ENCODE measurements around the gene SEMA3A.

Gene SEMA3A

GRCh38 chr7:83996879-83997278, 197.7 kb downstream of the SEMA3A start:
- DNase-seq = no peak

GRCh38 chr7:83987764-83988163, 206.8 kb downstream of the SEMA3A start:
- no peak for DNase-seq

GRCh38 chr7:83985821-83986220, 208.8 kb downstream of the SEMA3A start:
- DNase-seq = no peak

- no peak for DNase-seq
Measured at GRCh38 chr7:83984591-83984990, 210.0 kb downstream of the SEMA3A start.

- DNase-seq = no peak
Measured at GRCh38 chr7:83984076-83984475, 210.5 kb downstream of the SEMA3A start.

GRCh38 chr7:83983606-83984005, 211.0 kb downstream of the SEMA3A start:
- DNase-seq = no peak

GRCh38 chr7:83976302-83976701, 218.3 kb downstream of the SEMA3A start:
- no peak for DNase-seq

GRCh38 chr7:83970081-83970480, 224.5 kb downstream of the SEMA3A start:
- no peak for DNase-seq

- DNase-seq = no peak
Measured at GRCh38 chr7:83964318-83964717, 230.3 kb downstream of the SEMA3A start.

- DNase-seq = no peak
Measured at GRCh38 chr7:83957333-83957732, 237.3 kb downstream of the SEMA3A start.

GRCh38 chr7:83956104-83956503, 238.5 kb downstream of the SEMA3A start:
- DNase-seq = no peak

- no peak for DNase-seq
Measured at GRCh38 chr7:83952236-83952635, 242.4 kb downstream of the SEMA3A start.

- DNase-seq = no peak
Measured at GRCh38 chr7:83947260-83947659, 247.3 kb downstream of the SEMA3A start.

GRCh38 chr7:83946801-83947200, 247.8 kb downstream of the SEMA3A start:
- no peak for DNase-seq

- no peak for DNase-seq
Measured at GRCh38 chr7:83941300-83941699, 253.3 kb downstream of the SEMA3A start.

- no peak for DNase-seq
Measured at GRCh38 chr7:83937930-83938329, 256.7 kb downstream of the SEMA3A start.

- DNase-seq = peak; percentile 19
Measured at GRCh38 chr7:83936056-83936708, 258.4 kb downstream of the SEMA3A start.

- DNase-seq = no peak
Measured at GRCh38 chr7:83934118-83934734, 260.4 kb downstream of the SEMA3A start.

- no peak for DNase-seq
Measured at GRCh38 chr7:83931968-83932367, 262.6 kb downstream of the SEMA3A start.

GRCh38 chr7:83930262-83930661, 264.3 kb downstream of the SEMA3A start:
- DNase-seq = no peak

- DNase-seq = no peak
Measured at GRCh38 chr7:83925860-83926259, 268.7 kb downstream of the SEMA3A start.

- DNase-seq = no peak
Measured at GRCh38 chr7:83921941-83922607, 272.5 kb downstream of the SEMA3A start.

GRCh38 chr7:83921271-83921940, 273.2 kb downstream of the SEMA3A start:
- DNase-seq = no peak

GRCh38 chr7:83918142-83918541, 276.4 kb downstream of the SEMA3A start:
- DNase-seq = no peak

All from activated gamma-delta T cell treated with Interleukin-2 at 50 U/mL for 16 hours (primary cell).